Esophagus mucosa (tissue), 1 donor: Measurements from ENCODE around the gene DUSP22. TPM values are rescaled to one million over a fixed set of nuclear protein-coding genes. Genes with fewer than 3 reads are reported as not detected.

Experiments
- ATAC-seq: fragments of 200-7000 bp; cut with Tn5 transposase; one replicate; pipeline ENCODE4 v1.9.1; 2020
- total RNA-seq: library from RNA; stranded (reverse); gene quantifications from one replicate; pipeline ENCODE4 v1.2.4, GENCODE V29; 2023
- donor health status: DM: yes; HTN: yes; CAD: no.

Gene DUSP22
- total RNA-seq, 1 donor from 2014 or later, result 40.1 TPM

DNA sequence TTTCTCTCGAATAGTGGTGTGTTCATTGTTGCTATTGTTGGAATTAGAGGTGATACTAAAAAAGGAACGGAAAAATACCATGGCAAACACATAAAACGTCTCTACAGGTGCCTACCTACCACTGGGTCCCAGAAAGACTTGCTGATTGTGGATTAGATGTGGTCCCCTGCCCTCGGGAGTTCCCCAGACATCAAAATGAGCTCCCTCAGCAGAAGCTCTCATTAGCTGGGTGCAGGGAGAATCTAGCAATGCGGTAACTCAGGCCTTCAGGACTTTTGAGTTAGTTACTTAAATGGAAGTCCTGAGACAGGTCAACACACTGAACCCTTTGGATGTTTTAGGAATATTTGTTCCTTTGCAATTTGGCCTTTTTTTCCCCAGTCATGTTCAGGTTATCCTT lies 105.3 kb downstream of the DUSP22 start:
- no peak for ATAC-seq

DNA sequence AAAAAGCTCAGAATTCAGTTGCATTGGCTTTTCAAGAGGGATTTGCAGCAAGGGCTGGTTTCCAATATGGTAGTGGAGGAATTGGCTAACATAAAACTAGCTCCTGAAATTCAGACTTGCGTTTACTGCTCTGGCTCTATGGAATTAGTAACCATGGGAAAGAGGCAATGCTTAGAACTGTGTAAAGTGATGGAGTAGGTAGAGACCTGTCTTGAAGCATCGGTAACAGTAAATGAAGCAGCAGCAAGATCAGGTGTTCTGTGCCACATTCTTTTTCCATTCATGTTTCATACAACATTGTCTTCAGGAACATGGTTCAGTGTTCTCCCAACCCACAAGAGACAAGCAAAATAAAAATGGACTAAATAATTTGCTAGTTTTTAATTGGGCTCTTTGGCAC lies 105.8 kb downstream of the DUSP22 start:
- no peak for ATAC-seq

- no peak for ATAC-seq
Observed at GRCh38 chr6:398558-399078, 106.3 kb downstream of the DUSP22 start.

- ATAC-seq, result no peak
Observed at GRCh38 chr6:399785-400534, 107.7 kb downstream of the DUSP22 start.

- ATAC-seq, result no peak
Observed at GRCh38 chr6:400815-401214, 108.5 kb downstream of the DUSP22 start.

Other genes with a start within 250 kb of the DUSP22 start
- gene IRF4, start 99.3 kb downstream of the DUSP22 start, total RNA-seq, result 1.1 TPM